ENCODE data around the gene PRR22.

Gene PRR22

GRCh38 chr19:5824751-5825150 is 40.2 kb upstream of the PRR22 start:
- CTCF ChIA-PET = interaction anchor here (3.2 kb wide), 1 partner anchor 21 kb away, joined by 20 read pairs; the partner anchor contains the start of gene NRTN
- POLR2A ChIA-PET (ENCODE audit: low non-redundant PET) = interaction anchor here (0.6 kb wide), 2 partner anchors 20 to 48 kb away, joined by 4 to 7 read pairs; no protein-coding TSS in a partner anchor
- no peak overlapping the region; the same call in 1 of the 2 replicates for H3K27ac ChIP-seq
- no peak for DNase-seq (ENCODE audit: low spot score)
- TF ChIP-seq, protein P1, sequence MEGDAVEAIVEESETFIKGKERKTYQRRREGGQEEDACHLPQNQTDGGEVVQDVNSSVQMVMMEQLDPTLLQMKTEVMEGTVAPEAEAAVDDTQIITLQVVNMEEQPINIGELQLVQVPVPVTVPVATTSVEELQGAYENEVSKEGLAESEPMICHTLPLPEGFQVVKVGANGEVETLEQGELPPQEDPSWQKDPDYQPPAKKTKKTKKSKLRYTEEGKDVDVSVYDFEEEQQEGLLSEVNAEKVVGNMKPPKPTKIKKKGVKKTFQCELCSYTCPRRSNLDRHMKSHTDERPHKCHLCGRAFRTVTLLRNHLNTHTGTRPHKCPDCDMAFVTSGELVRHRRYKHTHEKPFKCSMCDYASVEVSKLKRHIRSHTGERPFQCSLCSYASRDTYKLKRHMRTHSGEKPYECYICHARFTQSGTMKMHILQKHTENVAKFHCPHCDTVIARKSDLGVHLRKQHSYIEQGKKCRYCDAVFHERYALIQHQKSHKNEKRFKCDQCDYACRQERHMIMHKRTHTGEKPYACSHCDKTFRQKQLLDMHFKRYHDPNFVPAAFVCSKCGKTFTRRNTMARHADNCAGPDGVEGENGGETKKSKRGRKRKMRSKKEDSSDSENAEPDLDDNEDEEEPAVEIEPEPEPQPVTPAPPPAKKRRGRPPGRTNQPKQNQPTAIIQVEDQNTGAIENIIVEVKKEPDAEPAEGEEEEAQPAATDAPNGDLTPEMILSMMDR (conservative IDR thresholded peaks at IDR 0.05; ENCODE audit: low read depth) = no peak

DNA sequence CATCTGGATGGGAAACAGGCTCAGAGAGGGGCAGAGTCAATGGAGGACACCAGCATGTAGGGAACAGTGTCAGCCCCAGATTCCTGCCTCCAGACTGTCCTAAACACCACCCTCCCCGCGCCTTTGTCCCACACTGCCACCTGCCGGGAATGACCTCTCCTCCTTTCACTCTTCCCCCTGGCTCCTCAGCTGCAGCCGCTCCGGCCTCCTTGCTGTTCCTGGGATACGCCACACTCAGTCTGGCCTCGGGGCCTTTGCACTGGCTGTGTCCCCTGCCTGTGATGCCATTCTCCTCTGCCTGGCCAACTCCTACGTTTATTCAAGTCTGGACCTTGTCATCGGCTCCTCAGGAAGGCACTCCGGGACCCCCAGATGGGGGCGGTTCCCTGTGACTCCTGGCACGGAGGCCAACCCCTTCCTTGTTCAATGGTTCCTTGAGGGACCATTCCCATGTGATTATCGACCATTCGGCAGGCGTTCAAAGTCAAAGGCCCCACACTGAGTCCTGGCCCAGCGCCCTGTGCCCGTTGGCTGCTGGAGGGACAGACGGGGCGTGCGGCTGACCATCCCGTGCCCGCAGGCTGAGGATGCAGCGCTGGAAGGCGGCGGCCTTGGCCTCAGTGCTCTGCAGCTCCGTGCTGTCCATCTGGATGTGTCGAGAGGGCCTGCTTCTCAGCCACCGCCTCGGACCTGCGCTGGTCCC is 39.2 kb upstream of the PRR22 start:
- POLR2A ChIA-PET (ENCODE audit: low non-redundant PET) = no interaction called here

DNA sequence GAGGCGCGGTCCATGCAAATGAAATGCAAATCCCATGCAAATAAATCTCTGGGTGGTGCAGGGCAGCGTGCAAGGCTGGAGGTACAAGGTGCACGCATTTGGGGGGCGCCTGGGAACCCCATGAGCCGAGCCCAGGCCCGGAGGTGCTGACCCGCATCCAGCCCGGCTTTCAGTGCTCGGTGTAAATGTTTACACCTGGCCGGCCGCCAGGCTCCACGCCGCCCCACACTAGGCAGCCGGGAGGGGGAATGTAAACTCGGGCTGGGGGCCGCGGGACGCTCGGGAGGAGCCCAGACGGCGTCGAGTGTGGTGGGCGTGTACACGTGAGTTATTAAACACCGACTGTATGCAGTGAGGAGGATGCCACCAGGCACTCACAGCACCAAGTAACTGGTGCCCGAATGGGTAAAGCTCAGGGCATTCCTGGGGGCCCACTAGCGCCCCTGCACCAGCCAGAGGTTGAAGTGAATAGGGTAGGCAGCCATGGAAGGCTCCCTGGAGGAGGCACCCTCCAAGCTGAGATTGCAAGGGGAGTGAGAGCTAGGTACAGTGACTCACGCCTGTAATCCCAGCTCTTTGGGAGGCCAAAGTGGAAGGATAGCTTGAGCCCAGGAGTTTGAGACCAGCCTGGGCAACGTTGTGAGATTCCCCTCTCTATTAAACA is 37.8 kb upstream of the PRR22 start:
- CTCF ChIA-PET = interaction anchor here (2.0 to 3.2 kb wide), 2 partner anchors 16 to 18 kb away, joined by 7 to 20 read pairs; partner anchors contain the start of gene NRTN
- POLR2A ChIA-PET (ENCODE audit: low non-redundant PET) = interaction anchor here (0.6 kb wide), 1 partner anchor 18 kb away, joined by 5 read pairs; no protein-coding TSS in a partner anchor
- DNase-seq (ENCODE audit: low spot score) = no peak
- no peak overlapping the region for H3K27ac ChIP-seq
- TF ChIP-seq, protein P1 (conservative IDR thresholded peaks at IDR 0.05; ENCODE audit: low read depth) = no peak

More for the DNA sequence above, 39.2 kb upstream of the PRR22 start:
- TF ChIP-seq, protein P1 (conservative IDR thresholded peaks at IDR 0.05; ENCODE audit: low read depth) = no peak
- peak overlapping the region; percentile 24; the same call in 1 of the 2 replicates for H3K27ac ChIP-seq
- CTCF ChIA-PET = interaction anchor here (0.7 to 3.2 kb wide), 7 partner anchors 15 to 268 kb away, joined by 3 to 20 read pairs (median 3); partner anchors contain the start of gene NRTN
- DNase-seq (ENCODE audit: low spot score) = no peak

DNA sequence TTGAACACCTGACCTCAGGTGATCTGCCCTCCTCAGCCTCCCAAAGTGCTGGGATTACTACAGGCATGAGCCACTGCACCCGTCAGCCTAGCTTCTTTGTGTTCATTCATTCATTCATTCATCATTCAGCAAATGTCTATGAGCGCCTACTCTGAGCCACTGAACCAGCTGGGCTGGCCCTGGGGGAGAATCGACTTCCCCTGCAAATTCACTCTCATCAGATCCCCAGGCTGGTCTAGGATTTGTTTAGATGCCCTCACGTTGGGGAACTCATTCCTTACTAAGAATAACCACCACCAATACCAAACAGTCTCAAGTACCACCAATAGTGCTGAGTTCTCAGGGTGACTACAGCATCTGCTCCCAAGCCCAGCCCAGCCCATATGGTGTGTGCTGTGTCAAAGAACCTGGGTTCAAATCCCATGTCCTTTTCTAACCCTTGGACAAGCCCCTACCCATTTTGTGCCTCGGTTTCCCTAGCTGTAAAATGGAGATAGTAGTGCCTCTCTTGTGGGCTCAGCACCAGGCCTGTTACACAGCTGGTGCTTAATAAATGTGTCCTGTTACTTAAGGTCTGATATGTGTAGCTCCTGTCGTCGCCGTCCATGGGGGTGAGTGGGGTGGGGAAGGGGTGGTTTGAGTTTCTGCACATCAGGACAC is 37.1 kb upstream of the PRR22 start:
- CTCF ChIA-PET = interaction anchor here (0.9 to 3.2 kb wide), 2 partner anchors 17 kb away, joined by 4 to 20 read pairs; partner anchors contain the start of gene NRTN
- no peak for DNase-seq (ENCODE audit: low spot score)
- H3K27ac ChIP-seq = no peak overlapping the region
- POLR2A ChIA-PET (ENCODE audit: low non-redundant PET) = interaction anchor here (0.6 kb wide), 1 partner anchor 17 kb away, joined by 5 read pairs; no protein-coding TSS in a partner anchor
- TF ChIP-seq, protein P1 (conservative IDR thresholded peaks at IDR 0.05; ENCODE audit: low read depth) = no peak

DNA sequence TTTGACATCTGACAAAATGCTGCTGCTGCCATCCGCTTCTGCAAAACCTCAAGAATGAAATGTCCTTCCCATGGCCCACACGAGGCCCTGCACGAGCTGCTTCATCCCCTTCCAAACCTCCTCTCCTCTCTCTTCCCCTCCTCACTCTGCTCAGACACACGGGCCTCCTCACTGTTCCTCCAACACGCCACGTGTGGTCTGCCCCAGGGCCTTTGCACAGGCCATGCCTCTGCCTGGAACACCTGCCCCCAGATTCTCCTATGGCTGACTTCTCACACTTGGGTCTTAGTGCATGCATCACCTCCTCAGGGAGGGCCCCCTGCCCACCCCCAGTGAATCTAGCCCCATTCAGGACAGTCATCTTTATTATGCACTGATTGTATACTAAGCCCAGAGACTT is 36.2 kb upstream of the PRR22 start:
- POLR2A ChIA-PET (ENCODE audit: low non-redundant PET) = no interaction called here
- CTCF ChIA-PET = interaction anchor here (0.7 to 0.9 kb wide), 2 partner anchors 16 to 147 kb away, joined by 4 read pairs; partner anchors contain the start of gene NRTN
- H3K27ac ChIP-seq = no peak overlapping the region
- TF ChIP-seq, protein P1 (conservative IDR thresholded peaks at IDR 0.05; ENCODE audit: low read depth) = no peak
- no peak for DNase-seq (ENCODE audit: low spot score)

- no peak for DNase-seq (ENCODE audit: low spot score)
- TF ChIP-seq, protein P1 (conservative IDR thresholded peaks at IDR 0.05; ENCODE audit: low read depth) = no peak
- ChIA-PET CTCF (interaction anchor here (1.3 kb wide), 1 partner anchor 14 kb away, joined by 6 read pairs; the partner anchor contains the start of gene NRTN), POLR2A (ENCODE audit: low non-redundant PET) (no interaction called here)
- no peak overlapping the region for H3K27ac ChIP-seq
These were observed 34.0 kb upstream of the PRR22 start for GRCh38 chr19:5818594-5818993.
